DND-41 (cell line): ENCODE data around the gene ABHD6.
A peak's percentile ranks its signal among the peaks of the same experiment; 100 is the strongest.

Source experiments
- CTCF ChIP-seq: IDR thresholded peaks from 2 replicates; pipeline ENCODE4 v1.5.1; 2012; ENCODE audit warnings: borderline replicate concordance, low read length, moderate library complexity, mild to moderate bottlenecking; ENCODE audit not compliant: poor library complexity, severe bottlenecking; ENCODE audit errors: extremely low read depth
- EZH2 ChIP-seq: IDR thresholded peaks from 3 replicates; pipeline ENCODE4 v1.6.1; 2012; ENCODE audit warnings: borderline replicate concordance, low read depth, mild to moderate bottlenecking, moderate library complexity, low read length, inconsistent platforms; ENCODE audit not compliant: severe bottlenecking

- peak; percentile 91 for TF ChIP-seq CTCF
- no peak for TF ChIP-seq EZH2
Observed at GRCh38 chr3:58217209-58217811, 20.3 kb upstream of the ABHD6 start.
